CD4-positive, alpha-beta T cell treated with Interleukin-21 for 1 hour (primary cell): ENCODE measurements around the gene CSNK2A1.
A peak's percentile ranks its signal among the peaks of the same experiment; 100 is the strongest.

Experiments
- DNase-seq: peaks from one replicate; pipeline ENCODE4 v3.0.0-alpha.2; 2020

Gene CSNK2A1

DNA sequence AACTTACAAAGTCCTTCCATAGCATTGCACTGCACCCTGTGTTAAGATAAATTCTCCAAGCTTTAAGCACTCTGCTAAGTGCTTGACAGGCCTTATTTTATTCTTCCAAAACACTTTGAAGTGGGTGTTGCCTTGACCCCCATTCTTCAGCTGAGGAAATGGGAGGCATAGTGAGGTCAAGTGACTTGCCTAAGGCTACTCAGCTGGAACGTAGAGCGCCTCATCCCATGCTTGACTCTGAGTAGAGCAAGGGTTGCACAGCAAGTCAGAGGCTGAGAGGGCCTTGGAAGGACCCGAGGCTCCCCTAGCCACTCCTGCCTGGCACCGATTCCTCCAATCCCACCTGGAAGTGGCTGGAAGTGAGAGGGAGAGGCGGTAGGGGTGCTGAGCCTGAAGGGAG is 19.6 kb upstream of the CSNK2A1 start:
- DNase-seq: no peak

- DNase-seq: no peak
Observed at GRCh38 chr20:562232-562897, 18.8 kb upstream of the CSNK2A1 start.

DNA sequence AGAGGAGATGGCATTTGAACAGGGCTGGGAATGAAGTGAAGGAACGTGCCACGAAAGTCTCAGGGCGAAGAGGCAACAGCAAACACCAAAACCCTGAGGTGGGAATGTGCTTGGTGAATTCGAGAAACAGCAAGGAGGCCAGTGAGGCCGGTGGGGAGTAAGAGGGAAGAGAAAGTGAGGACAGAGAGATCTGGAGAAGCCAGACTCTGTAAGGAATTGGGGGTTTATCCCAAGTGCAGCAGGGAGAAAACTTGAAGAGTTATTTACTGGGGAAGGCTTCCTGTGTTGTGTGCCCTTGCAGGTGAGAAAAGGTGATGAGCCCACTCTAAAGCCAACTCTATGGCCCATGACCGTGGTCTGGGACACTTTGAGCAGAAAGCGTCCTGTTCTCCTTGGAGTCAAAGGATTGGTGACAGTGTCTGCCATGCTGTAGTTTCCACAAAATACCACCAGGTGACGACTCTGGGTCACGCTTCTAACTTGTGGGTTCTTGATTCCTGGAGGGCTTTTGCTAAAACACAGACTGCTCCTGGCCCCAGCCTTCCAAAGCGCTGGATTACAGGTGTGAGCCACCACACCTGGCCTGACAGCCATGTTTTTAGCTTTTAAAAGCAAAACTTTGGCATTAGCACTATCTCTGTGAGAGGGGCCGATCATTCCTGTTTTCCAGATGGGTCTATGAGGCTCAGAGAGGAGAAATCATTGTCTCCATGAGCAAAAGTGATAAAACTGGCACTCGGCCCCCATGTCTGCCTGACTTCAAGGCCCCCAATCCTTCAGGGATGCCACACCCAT is 18.0 kb upstream of the CSNK2A1 start:
- DNase-seq: peak; percentile 49

DNA sequence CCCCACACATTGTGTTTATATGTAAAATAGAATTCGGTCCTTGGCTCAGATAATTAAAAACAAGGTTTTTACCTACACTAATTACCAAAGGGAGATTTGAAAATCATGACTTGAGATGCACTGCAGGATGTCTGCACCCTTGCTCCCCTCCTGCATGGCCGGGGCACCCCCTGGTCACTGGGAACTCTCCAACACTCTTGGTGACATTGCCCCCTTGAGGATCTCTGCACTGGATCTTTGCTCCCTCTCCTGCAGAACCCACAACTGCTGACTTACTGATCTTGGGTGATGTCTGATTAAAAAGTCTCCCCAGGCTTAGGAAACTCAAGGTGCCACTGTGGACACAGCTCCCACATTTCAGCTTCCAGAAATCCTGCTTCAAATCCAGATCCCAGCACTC is 17.1 kb upstream of the CSNK2A1 start:
- no peak for DNase-seq

DNA sequence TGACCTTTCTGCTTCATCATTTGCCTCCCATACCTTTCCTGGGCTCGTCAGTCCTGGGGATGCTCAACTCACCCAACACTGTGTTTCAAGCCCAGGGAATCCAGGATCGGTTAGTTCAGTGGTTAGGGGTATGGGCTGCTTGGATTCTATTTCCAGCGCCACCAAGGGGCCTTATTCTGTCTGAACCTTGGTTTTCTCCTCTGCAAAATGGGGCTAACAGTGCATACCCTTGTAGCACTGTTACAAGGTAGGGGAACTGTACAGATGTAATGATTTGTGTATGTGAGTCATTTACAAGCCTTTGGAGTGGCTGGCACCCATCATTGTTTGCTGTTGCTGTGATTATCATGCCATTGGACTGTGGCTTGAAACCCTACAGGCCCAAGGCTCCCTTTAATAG is 14.5 kb upstream of the CSNK2A1 start:
- no peak for DNase-seq

DNA sequence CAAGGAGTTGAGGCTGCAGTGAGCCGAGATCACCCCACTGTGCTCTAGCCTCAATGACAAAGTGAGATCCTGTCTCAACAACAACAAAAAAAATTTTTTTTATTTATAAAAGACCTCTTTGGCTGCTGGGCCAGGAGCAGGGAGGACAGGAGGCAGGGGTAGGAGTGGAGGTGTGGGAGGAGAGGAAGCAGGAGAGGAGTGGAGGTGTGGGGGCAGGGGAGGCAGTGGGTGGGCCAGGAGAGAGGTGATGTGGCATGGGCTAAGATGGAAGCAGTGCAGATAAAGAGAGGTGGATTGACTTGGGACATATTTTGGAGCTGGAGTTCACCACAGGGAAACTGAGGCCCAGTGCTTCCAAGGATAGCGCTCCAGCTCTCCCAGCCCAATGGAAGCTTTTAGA is 13.4 kb upstream of the CSNK2A1 start:
- DNase-seq: no peak

DNA sequence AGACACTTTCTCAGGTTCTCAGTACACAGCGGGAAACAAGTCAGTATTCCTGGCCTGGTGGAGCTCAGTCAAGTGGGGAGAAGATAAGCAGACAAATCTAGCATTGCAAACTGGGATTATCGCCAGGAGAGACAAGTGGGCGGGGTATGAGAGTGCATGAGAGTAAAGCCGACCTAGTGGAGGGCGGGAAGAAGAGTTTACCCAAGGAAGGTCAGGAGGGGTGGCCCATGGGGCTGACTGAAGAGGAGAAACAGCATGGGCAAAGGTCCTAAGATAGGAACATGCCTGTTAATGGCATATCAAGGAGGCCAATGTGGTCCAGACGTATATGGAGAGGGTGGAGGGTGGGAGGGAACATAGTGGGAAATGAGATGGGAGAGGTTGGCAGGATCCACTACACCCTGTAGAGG is 12.4 kb upstream of the CSNK2A1 start:
- no peak for DNase-seq

DNA sequence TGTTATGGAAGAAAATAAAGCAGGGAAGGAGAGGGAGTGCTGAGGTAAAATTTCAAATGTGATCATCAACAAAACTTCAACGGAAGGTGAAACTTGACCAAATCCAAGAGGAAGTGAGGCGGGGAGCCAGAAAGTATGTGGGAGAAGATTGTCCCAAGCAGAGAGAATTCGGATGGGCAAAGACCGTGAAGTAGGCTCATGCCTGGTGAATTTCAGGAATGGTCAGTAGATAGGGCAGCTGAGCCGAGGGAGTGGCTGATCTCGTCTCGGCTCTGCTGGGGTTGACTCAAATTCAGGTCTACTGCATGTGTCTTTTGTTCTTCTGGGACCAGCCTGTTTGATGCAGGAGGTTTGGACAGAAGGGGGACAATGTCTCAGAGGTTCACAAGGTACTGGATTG is 7.0 kb upstream of the CSNK2A1 start:
- no peak for DNase-seq

DNA sequence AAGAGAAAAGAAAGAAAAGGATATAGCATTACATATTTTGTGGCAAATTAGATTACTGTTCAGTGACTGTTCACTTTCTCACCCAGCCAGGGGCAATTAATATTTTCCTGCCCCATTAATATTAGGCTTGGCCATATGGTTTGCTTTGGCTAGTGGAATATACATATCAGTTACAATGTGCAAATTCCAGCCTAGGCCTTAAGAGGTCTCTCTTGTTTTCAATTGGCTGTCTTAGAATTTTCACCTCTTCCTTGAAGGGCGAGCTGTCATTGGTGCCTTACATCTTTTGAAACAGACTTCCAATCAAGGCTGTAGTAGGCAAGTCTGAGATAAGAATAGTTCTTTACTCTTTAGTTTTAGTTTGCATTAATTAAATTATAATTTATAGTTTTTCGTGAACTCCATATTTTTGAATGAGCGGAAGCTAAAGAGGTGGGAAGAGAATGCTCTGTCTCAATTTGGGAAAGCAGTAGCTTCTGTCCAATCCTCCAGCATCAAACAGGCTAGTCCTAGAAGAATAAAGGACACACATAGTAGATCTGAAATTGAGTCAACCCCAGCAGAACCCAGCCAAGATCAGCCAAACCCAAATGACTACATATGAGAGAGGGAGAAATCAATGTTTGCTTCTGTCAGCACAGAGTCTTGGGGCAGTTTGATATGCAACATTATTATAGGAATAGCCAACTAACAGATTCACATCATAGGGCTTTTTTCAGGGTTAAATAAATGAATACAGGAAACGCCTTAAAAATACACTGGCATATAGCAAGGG is 6.3 kb upstream of the CSNK2A1 start:
- DNase-seq: no peak

DNA sequence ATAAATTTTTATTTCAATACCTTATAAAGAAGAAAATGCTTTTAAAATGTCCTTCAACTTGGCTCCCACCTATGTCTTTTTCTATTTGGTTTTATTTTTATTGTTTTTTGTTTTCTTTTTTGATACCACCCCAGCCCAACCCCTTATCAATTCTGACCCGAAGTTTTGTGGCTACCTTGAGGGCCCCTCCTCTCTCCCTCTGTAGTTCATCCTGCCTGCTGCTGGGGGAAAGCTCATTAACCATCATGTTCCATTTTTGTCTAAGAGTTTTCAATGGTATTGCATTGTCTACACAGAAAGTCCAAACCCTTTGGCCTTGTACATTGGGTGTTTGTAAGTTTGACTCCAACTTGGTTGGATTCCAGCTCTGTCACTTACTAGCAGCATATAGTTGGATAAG is 5.3 kb upstream of the CSNK2A1 start:
- DNase-seq: no peak

DNA sequence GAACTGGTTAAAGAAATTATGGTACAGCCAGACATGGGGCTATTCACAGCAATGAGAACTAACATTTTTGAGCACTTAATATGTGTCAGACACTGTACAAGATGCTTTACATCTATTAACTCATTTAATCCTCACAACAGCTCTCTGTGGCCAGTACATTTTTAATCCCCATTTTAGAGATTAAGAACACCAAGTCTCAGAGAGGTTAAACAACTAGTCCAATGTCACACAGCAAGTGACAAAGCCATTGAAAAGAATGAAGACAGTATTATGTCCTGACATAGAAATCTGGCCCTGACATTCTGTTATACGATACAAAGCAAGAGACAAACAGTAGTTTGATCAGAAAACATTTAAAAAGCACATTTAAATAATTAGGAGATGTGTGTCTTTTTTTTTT is 3.8 kb upstream of the CSNK2A1 start:
- no peak for DNase-seq

DNA sequence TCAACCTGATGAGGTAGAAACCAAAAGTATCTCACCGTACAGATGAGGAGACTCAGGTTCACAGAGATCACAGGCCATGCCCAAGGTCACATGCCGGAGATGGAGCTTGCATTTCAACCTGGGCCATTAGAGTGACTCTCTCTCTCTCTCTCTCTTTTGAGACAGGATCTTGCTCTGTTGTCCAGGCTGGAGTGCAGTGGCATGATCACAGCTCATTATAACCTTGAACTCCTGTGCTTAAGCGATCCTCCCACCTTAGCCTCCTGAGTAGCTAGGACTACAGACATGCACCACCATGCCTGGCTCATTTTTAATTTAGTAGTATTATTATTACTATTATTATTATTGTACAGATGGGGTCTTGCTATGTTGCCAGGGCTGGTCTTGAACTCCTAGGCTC is 2.8 kb upstream of the CSNK2A1 start:
- no peak for DNase-seq

DNA sequence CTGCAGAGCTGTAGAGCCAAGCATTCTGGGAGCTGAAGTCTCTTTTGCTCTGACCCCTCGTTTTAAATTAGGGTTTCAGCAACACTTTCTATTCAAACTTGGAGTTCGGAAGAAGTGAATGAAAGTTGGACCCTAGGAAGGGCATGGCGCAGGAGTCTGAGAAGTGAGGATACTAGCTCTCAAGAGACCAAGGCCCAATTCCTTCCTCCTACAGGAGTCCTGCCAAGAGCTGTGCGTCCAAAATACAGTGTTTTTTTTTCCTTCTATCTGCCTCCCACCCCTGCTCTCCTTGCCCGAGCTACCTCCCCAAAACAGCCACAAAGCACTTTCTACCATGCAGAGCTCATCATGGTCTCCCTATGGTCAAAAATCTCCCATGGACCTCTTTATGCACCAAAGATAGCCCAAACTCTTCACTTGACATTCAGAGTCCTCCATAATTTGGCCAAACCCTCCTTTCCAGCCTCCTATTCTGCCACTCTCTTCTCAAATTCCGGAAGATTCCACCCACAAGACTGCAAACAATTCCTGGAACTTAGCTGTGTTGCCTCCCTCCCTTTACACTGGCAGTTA is 649 bp upstream of the CSNK2A1 start:
- no peak for DNase-seq

DNA sequence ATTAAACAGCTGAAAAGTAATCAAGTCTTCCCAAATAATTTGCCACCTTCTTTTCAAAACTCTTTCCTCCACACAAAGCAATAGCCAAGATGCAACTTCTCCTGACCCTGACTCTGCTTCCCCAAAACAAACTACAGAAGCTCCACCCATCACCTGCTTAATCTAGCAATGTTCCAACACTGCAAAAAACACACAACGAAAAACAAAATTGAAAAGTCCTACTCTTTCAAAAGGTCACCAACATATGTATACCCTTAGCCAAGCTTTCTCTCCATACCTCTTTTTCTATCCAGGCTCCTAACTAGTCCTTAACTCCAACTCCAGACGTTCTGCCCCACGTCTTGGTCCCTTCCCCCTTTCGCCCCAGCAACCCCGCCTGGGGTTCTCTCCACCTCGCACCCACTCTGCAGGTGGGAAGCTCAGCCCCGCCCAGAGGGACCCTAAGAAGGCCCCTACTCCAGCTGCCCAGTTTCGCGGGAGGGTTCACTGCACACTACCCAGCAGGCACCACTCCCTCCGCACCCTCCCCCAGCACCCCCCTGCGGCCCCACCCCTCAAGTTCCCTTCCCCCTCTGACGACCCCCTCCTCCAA is 717 bp downstream of the CSNK2A1 start:
- peak; percentile 8 for DNase-seq

- DNase-seq: no peak
Observed at GRCh38 chr20:540391-541201, 3.0 kb downstream of the CSNK2A1 start.

GRCh38 chr20:539848-540247 is 3.7 kb downstream of the CSNK2A1 start:
- no peak for DNase-seq

DNA sequence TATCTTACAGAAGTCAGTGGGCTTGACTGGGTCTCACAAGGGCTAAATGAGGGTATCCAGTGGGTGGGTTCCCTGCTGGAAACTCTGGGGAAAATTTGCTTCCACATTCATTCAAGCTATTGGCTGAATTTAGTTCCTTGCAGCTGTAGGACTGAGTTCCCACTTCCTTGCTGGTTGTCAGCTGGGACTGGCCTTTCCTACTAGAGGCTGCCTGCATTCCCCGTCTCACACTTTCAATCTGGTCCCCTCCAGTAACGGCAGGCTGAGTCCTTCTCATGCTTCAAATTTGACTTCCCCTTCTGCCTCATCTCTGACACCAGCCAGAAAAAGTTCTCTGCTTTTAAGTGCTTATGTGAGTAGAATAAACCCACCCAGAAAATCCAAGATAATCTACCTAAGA is 4.4 kb downstream of the CSNK2A1 start:
- no peak for DNase-seq

GRCh38 chr20:537983-538382 is 5.6 kb downstream of the CSNK2A1 start:
- DNase-seq: no peak

DNA sequence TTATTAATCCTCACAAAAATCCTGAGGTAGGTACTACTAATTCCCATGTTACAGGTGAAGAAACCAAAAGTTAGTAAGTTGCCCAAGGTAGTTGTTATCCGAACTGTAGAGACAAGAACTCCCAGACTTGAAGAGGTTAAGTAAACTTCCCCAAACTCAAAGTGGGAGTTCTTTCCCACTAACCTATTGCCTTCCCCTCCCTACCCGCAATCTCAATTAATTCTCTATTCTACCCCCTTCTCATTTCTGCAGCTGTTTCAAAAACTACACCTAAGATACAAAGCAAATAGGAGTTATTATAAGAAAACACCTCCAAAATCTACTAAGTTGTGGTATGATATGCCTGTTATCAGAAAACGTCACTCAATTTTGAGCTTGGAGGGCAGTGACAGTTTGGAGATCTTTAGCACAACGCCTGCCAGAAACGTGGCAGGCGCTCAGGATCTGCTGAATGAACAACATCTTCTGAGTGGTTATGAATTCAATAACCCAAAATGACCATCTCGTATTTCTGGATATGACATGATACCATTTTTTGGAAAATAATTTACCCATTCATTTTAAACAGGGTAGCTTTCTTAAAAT is 7.1 kb downstream of the CSNK2A1 start:
- DNase-seq: no peak

DNA sequence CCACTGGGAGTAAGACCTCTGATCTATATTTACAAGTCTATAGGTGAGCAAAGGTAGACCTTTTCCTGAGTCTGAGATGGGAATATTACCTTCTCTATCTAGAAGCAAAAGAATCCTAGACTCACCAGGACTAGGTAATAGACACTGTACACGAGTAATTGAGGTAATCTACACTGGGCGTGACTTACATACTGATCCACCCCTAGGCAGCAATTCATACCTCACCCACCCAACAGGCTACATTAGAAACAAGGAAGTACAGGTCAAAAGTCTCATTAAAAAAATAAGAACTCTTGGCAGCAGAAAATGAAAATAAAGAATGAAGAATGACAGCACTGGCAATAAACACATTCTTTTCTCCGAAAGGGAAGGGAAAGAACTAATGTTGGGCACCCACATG is 7.6 kb downstream of the CSNK2A1 start:
- no peak for DNase-seq

- no peak for DNase-seq
Observed at GRCh38 chr20:533526-533925, 10.1 kb downstream of the CSNK2A1 start.

DNA sequence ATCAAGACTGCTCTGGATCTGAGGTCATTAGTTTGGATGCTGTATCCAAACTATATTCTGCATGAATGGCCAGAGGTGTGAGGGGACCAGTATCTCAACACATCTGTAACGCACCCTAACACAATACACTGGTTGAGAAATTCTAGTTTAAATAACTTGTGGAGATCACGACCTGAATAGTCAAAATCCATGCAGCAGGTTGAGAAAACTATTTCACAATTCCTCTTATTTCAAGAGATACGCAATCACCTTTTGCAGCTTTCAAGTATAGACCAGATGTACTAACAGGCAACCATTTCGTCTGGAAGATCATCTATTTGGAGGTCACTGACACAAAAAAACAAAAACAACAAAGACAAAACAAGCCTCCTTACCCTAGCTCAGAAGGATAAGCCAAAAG is 11.1 kb downstream of the CSNK2A1 start:
- DNase-seq: no peak
